HEK293 (cell line): ENCODE measurements around the gene SLC26A1.

Experiments
- ZNF133 ChIP-seq: fragments of 450-650 bp; formaldehyde crosslinking; IDR thresholded peaks from 2 replicates; pipeline ENCODE4 v1.5.1; 2016; ENCODE audit warnings: missing biosample characterization, missing genetic modification characterization
- ZSCAN16 ChIP-seq: fragments of 450-650 bp; formaldehyde crosslinking; IDR thresholded peaks from 2 replicates; pipeline ENCODE4 v1.5.1; 2016; ENCODE audit warnings: missing biosample characterization, missing genetic modification characterization
- TF ChIP-seq, protein P1 (sequence below): fragments of 450-650 bp; formaldehyde crosslinking; IDR thresholded peaks from 2 replicates; pipeline ENCODE4 v1.5.1; 2016; ENCODE audit warnings: missing biosample characterization, missing genetic modification characterization
- TF ChIP-seq, protein P2 (sequence below): fragments of 450-650 bp; formaldehyde crosslinking; IDR thresholded peaks from 2 replicates; pipeline ENCODE4 v1.5.1; 2016; ENCODE audit warnings: missing biosample characterization, missing genetic modification characterization
- TF ChIP-seq, protein P3 (sequence below): fragments of 450-650 bp; formaldehyde crosslinking; IDR thresholded peaks from 2 replicates; pipeline ENCODE4 v1.5.1; 2016; ENCODE audit warnings: missing biosample characterization, missing genetic modification characterization, low read depth

DNA sequence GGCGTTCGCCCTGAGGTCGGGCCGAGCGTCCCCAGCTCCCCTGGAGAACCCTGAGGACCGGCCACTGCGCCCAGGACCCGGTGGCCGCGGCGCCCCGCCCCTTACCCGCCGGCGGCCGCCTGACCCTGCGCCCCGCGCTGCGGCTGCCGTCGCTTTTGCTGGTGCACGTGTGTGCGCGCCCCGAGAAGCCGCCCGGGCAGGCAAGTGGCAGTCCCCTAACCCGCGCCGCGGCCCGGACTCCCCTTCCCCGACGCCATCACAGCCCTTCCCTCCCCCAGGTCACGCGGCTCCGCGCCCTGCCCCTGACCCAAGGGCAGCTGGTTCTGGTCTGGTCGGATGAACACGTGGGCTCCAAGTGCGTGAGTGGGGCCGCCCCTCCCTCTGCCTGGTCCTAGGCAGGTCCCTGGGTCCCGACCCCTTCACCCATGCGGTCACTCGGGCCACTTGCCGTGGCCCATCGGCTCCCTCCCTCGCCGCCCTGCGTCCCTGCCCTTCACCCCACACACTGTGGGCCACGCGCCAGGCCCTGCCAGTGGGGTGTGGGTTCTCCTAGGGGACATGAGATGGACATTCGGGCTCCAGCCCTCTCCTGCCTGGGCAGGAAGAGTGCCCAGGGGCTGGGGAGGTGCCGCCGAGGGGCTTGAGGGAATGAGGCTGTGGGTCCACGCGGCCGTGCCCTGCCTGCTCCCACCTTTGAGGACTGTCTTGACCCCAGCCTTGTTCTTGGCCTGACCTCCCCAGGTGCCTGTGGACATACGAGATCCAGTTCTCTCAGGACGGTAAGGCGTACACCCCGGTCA lies 10.3 kb upstream of the SLC26A1 start:
- TF ChIP-seq, protein P1, sequence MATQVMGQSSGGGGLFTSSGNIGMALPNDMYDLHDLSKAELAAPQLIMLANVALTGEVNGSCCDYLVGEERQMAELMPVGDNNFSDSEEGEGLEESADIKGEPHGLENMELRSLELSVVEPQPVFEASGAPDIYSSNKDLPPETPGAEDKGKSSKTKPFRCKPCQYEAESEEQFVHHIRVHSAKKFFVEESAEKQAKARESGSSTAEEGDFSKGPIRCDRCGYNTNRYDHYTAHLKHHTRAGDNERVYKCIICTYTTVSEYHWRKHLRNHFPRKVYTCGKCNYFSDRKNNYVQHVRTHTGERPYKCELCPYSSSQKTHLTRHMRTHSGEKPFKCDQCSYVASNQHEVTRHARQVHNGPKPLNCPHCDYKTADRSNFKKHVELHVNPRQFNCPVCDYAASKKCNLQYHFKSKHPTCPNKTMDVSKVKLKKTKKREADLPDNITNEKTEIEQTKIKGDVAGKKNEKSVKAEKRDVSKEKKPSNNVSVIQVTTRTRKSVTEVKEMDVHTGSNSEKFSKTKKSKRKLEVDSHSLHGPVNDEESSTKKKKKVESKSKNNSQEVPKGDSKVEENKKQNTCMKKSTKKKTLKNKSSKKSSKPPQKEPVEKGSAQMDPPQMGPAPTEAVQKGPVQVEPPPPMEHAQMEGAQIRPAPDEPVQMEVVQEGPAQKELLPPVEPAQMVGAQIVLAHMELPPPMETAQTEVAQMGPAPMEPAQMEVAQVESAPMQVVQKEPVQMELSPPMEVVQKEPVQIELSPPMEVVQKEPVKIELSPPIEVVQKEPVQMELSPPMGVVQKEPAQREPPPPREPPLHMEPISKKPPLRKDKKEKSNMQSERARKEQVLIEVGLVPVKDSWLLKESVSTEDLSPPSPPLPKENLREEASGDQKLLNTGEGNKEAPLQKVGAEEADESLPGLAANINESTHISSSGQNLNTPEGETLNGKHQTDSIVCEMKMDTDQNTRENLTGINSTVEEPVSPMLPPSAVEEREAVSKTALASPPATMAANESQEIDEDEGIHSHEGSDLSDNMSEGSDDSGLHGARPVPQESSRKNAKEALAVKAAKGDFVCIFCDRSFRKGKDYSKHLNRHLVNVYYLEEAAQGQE (tag by site-specific recombination), result no peak
- TF ChIP-seq, protein P2, sequence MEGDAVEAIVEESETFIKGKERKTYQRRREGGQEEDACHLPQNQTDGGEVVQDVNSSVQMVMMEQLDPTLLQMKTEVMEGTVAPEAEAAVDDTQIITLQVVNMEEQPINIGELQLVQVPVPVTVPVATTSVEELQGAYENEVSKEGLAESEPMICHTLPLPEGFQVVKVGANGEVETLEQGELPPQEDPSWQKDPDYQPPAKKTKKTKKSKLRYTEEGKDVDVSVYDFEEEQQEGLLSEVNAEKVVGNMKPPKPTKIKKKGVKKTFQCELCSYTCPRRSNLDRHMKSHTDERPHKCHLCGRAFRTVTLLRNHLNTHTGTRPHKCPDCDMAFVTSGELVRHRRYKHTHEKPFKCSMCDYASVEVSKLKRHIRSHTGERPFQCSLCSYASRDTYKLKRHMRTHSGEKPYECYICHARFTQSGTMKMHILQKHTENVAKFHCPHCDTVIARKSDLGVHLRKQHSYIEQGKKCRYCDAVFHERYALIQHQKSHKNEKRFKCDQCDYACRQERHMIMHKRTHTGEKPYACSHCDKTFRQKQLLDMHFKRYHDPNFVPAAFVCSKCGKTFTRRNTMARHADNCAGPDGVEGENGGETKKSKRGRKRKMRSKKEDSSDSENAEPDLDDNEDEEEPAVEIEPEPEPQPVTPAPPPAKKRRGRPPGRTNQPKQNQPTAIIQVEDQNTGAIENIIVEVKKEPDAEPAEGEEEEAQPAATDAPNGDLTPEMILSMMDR, result no peak
- TF ChIP-seq ZNF133 (tag by site-specific recombination), result no peak
- TF ChIP-seq ZSCAN16 (tag by site-specific recombination), result no peak
- TF ChIP-seq, protein P3, sequence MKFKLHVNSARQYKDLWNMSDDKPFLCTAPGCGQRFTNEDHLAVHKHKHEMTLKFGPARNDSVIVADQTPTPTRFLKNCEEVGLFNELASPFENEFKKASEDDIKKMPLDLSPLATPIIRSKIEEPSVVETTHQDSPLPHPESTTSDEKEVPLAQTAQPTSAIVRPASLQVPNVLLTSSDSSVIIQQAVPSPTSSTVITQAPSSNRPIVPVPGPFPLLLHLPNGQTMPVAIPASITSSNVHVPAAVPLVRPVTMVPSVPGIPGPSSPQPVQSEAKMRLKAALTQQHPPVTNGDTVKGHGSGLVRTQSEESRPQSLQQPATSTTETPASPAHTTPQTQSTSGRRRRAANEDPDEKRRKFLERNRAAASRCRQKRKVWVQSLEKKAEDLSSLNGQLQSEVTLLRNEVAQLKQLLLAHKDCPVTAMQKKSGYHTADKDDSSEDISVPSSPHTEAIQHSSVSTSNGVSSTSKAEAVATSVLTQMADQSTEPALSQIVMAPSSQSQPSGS (tag by site-specific recombination), result no peak
